ENCODE data around the gene DRAP1.

The DRAP1 gene

DNA sequence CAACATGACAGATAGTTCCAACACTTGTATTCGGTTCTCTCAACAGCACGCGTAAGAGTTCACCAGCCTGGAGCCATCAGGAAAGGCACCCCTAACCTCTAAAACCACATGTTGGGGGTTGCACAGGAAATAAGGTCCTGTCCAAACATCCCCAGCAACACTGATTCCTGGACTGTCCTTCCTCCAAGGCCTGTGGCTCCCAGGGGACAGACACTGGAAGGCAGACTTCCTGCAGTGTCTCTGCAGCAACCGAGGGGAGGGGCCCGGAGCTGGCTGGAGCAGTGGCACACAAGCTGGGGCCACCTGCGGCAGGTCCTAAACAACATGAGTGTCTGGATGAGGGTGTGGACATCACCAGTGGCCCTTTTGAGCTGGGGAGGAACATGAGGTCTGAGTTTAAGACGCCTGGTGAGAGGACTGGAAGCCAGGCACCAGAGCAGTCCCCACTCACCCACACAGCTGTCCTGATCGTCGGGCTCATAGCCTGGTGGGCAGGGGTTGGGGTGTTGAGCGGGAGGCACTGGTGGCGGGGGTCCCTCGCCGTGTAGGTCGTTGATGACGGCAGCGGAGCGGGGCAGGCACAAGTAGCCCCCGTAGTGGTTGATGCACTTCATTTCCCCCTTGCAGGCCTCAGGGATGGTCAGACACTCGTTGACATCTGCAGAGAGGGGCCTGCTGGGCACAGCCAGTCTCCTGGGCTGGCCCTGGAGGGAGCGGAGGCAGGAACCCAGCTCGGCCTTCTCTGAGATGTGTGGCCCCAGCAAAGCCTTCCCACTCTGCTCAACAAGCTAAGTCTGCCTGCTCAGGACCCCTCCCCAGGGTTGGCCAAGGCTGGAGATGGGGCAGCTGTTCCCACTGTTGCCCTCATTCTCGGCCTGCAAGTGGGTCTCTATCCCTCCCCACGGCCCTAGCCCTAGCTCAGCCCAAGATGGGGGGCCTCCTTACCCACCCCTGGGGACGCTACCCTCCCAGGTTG is 48.2 kb upstream of the DRAP1 start:
- Histone ChIP-seq H3K4me2 (ENCODE audit: low read depth, low read length) (no peak overlapping the region), H2AFZ (ENCODE audit: low read length) (no peak overlapping the region), H3K79me2 (ENCODE audit: low read length) (no peaks in the 10 kb centered on the region), H3K4me3 (ENCODE audit: low read length) (no peak overlapping the region), H3K27ac (ENCODE audit: low read length) (no peak overlapping the region), H3K27me3 (replicated peaks; ENCODE audit: insufficient read depth, low read length) (no peaks in the 10 kb centered on the region), H3K9me3 (replicated peaks; ENCODE audit: insufficient read depth, low read length) (no peaks in the 10 kb centered on the region), H3K36me3 (replicated peaks; ENCODE audit: insufficient read depth, low read length) (no peaks in the 10 kb centered on the region), H3F3A (ENCODE audit: insufficient read depth, low read length) (no peaks in the 10 kb centered on the region; the same call in 1 of the 2 replicates), H3K9me2 (replicated peaks; ENCODE audit: insufficient read depth, low read length) (no peaks in the 10 kb centered on the region), H4K20me1 (ENCODE audit: insufficient read depth, low read length) (no peaks in the 10 kb centered on the region), H3K9ac (ENCODE audit: low read length) (no peak overlapping the region), H3K4me1 (ENCODE audit: low read length) (0 out of 2 replicates have a peak, but pooled peaks cover 4% of the 10 kb centered on the region)
- TF ChIP-seq, protein P1, sequence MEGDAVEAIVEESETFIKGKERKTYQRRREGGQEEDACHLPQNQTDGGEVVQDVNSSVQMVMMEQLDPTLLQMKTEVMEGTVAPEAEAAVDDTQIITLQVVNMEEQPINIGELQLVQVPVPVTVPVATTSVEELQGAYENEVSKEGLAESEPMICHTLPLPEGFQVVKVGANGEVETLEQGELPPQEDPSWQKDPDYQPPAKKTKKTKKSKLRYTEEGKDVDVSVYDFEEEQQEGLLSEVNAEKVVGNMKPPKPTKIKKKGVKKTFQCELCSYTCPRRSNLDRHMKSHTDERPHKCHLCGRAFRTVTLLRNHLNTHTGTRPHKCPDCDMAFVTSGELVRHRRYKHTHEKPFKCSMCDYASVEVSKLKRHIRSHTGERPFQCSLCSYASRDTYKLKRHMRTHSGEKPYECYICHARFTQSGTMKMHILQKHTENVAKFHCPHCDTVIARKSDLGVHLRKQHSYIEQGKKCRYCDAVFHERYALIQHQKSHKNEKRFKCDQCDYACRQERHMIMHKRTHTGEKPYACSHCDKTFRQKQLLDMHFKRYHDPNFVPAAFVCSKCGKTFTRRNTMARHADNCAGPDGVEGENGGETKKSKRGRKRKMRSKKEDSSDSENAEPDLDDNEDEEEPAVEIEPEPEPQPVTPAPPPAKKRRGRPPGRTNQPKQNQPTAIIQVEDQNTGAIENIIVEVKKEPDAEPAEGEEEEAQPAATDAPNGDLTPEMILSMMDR (IDR thresholded peaks at IDR 0.05; ENCODE audit: low read length): no peak
- TF ChIP-seq EZH2phosphoT487 (IDR thresholded peaks at IDR 0.05; ENCODE audit: low read length): no peak
- no peak for TF ChIP-seq EZH2 (optimal IDR thresholded peaks at IDR 0.05; ENCODE audit: low read depth, low read length)
- DNase-seq: peak; percentile 3

DNA sequence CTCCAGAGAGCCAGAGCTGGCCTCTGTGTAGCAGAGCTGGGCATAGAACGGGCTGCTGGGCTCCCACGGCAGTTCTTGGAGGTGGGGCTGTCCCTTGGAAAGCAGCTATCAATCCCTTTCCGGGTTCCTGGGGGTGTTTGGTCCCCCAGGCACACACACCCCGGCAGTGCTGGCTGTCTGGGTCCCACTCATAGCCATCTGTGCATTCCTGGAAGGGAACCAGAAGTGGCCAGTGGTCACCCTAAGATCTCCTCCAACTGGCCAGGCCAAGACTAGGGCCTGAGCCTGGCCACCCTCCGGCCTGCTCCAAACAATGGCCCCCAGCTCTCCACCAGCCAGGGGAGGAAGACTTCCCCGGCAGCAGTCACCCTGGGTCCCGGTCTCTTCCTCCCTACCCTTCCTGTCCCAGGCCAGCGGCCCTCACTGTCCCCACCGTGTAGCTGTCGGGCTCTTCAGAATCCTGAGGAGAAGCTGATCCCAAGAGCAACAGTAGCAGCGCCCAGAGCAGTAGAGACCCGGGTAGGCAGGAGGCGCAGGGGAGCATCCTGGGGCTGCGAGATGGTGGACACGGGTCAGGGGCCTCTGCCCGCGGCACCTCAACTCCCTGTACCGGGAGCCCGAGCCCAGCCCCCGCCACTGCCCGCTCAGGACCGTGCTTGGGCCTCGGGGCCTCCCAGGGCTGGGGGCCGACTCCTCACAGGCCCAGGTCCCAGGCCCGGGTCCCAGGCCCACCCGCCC is 47.2 kb upstream of the DRAP1 start:
- Histone ChIP-seq H3K36me3 (replicated peaks; ENCODE audit: insufficient read depth, low read length) (no peaks in the 10 kb centered on the region), H3K9me3 (replicated peaks; ENCODE audit: insufficient read depth, low read length) (no peaks in the 10 kb centered on the region), H3K27me3 (replicated peaks; ENCODE audit: insufficient read depth, low read length) (no peaks in the 10 kb centered on the region), H3K9ac (ENCODE audit: low read length) (no peak overlapping the region), H2AFZ (ENCODE audit: low read length) (no peak overlapping the region), H4K20me1 (ENCODE audit: insufficient read depth, low read length) (no peaks in the 10 kb centered on the region), H3K4me3 (ENCODE audit: low read length) (no peak overlapping the region), H3K79me2 (ENCODE audit: low read length) (no peaks in the 10 kb centered on the region), H3K9me2 (replicated peaks; ENCODE audit: insufficient read depth, low read length) (no peaks in the 10 kb centered on the region), H3F3A (ENCODE audit: insufficient read depth, low read length) (no peaks in the 10 kb centered on the region; the same call in 1 of the 2 replicates), H3K4me1 (ENCODE audit: low read length) (0 out of 2 replicates have a peak, but pooled peaks cover 4% of the 10 kb centered on the region), H3K4me2 (ENCODE audit: low read depth, low read length) (no peak overlapping the region), H3K27ac (ENCODE audit: low read length) (no peak overlapping the region)
- DNase-seq: no peak
- no peak for TF ChIP-seq EZH2 (optimal IDR thresholded peaks at IDR 0.05; ENCODE audit: low read depth, low read length)

DNA sequence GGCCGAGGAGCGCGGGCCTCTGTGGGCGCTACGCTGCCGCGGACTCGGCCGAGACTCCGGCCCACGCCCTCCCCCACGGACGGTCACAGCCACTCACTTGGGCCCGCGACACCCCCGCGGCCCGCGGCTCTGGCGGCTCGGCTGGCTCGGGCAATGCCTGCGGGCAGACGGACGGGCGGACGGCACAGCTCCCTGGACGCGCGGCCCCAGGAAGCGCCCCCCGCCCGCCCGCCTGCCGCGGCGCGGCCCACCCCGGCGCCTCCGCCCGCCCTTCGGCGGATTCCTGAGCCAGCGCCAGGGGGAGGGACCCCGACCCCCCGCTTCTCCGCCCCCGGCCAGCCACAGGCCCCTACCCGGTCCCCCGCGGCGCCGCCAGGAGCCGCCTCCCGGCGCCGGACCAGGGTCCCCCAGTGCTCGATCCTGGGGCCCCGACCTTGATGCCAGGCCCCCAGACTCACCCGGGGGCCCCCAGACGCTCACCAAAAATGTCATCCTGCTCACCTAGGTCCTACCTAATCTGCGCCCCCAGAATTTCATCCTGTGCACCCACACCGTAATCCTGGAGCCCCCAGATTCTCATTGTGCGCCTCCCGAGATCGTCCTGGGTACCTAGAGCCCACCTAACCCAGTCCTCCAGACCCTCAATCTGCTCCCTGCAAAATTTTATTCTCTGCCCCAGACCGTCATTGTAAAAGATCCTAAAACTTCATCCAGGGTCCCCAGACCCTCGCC is 46.5 kb upstream of the DRAP1 start, which contains the start of gene EFEMP2:
Gene EFEMP2, minus strand, starts transcription at position 215 of the 732 bp plus-strand sequence. CDS start 446 bp downstream, outside the sequence.
- H4K20me1 ChIP-seq (ENCODE audit: insufficient read depth, low read length): no peaks in the 10 kb centered on the region
- H2AFZ ChIP-seq (ENCODE audit: low read length): peak within 1 kb of the TSS; percentile 90
- H3K36me3 ChIP-seq (replicated peaks; ENCODE audit: insufficient read depth, low read length): no peaks in the 10 kb centered on the region
- H3K9ac ChIP-seq (ENCODE audit: low read length): peak within 1 kb of the TSS; percentile 50; the same call in 1 of the 2 replicates
- TF ChIP-seq EZH2phosphoT487 (IDR thresholded peaks at IDR 0.05; ENCODE audit: low read length) (no peak), EZH2 (optimal IDR thresholded peaks at IDR 0.05; ENCODE audit: low read depth, low read length) (no peak)
- TF ChIP-seq, protein P1 (IDR thresholded peaks at IDR 0.05; ENCODE audit: low read length): no peak
- H3K27ac ChIP-seq (ENCODE audit: low read length): peak within 1 kb of the TSS; percentile 40; the same call in 1 of the 2 replicates
- no peaks in the 10 kb centered on the region for H3K9me3 ChIP-seq (replicated peaks; ENCODE audit: insufficient read depth, low read length)
- H3K79me2 ChIP-seq (ENCODE audit: low read length): no peaks in the 10 kb centered on the region
- no peaks in the 10 kb centered on the region for H3F3A ChIP-seq (ENCODE audit: insufficient read depth, low read length)
- peak within 1 kb of the TSS; percentile 73 for H3K4me3 ChIP-seq (ENCODE audit: low read length)
- H3K4me2 ChIP-seq (ENCODE audit: low read depth, low read length): peak within 1 kb of the TSS; percentile 97
- no peaks in the 10 kb centered on the region for H3K9me2 ChIP-seq (replicated peaks; ENCODE audit: insufficient read depth, low read length)
- no peaks in the 10 kb centered on the region for H3K27me3 ChIP-seq (replicated peaks; ENCODE audit: insufficient read depth, low read length)
- DNase-seq: no peak
- H3K4me1 ChIP-seq (ENCODE audit: low read length): 0 out of 2 replicates have a peak, but pooled peaks cover 4% of the 10 kb centered on the region

Measured in MM.1S (cell line).